Stimulated activated naive CD8-positive, alpha-beta T cell treated with anti-CD3 and anti-CD28 coated beads, Interleukin-15, amount 100 ng/mL, for 72 hours (primary cell): ENCODE measurements around the gene HSD3B7.
A peak's percentile ranks its signal among the peaks of the same experiment; 100 is the strongest.

Experiments
- ATAC-seq: fragments of 150-1000 bp; cut with Tn5 transposase; 2 replicates; pipeline ENCODE4 v1.10.0; 2021; ENCODE audit warnings: mild to moderate bottlenecking, moderate library complexity
- DNase-seq, 2 donors: peaks; one replicate each; pipeline ENCODE4 v3.0.0; 2021 to 2022
- H3K27ac Mint-ChIP-seq, 2 donors: one replicate each; pipeline ENCODE4 v1.8.0; 2022; ENCODE audit warnings: mild to moderate bottlenecking in 2 of 2, mixed read lengths in 2 of 2, moderate library complexity in 2 of 2
- H3K27me3 Mint-ChIP-seq: one replicate; pipeline ENCODE4 v1.8.0; 2022; ENCODE audit warnings: mixed read lengths
- H3K4me1 Mint-ChIP-seq: one replicate; pipeline ENCODE4 v1.8.0; 2022; ENCODE audit warnings: mild to moderate bottlenecking, mixed read lengths
- H3K4me3 Mint-ChIP-seq, 2 donors: one replicate each; pipeline ENCODE4 v1.8.0; 2022; ENCODE audit warnings: mild to moderate bottlenecking in 2 of 2, mixed read lengths in 2 of 2, moderate library complexity in 1 of 2
- H3K9me3 Mint-ChIP-seq, 2 donors: one replicate each; pipeline ENCODE4 v1.8.0; 2022; ENCODE audit warnings: mixed read lengths in 2 of 2

Gene HSD3B7

DNA sequence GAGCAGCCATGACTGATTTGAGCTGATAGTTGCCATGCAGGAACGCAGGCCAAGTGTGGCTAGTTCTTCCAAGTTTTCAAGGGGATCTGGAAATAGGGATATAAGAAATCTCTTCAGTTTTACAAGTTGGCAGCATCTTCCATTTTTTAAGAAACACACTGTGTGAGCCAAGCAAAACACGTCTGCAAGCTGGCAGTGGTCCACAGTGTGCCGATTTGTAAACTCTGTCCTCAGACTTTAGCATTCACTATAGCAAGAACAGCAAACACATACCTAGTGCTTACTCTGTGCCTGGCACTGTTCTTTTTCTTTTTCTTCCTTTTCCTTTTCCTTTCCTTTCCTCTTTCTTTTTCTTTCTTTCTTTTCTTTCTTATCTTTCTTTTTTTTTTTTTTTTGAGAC lies 33.3 kb upstream of the HSD3B7 start:
- peaks cover 34% of the 10 kb centered on the region for H3K4me1 Mint-ChIP-seq
- no peak overlapping the region for H3K4me3 Mint-ChIP-seq
- H3K27ac Mint-ChIP-seq: peak overlapping the region in 1 of 2 donors; percentile 17
- no peak for DNase-seq
- no peak for ATAC-seq
- no peaks in the 10 kb centered on the region for H3K27me3 Mint-ChIP-seq
- no peaks in the 10 kb centered on the region for H3K9me3 Mint-ChIP-seq

DNA sequence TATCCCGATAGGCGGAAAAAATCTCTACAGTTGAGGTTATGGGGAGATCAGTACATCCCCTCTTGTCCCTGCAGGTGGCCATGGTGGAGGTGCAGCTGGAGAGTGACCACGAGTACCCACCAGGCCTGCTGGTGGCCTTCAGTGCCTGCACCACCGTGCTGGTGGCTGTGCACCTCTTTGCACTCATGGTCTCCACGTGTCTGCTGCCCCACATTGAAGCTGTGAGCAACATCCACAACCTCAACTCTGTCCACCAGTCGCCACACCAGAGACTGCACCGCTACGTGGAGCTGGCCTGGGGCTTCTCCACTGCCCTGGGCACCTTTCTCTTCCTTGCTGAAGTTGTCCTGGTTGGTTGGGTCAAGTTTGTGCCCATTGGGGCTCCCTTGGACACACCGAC lies 31.9 kb upstream of the HSD3B7 start:
- no peak overlapping the region for H3K27ac Mint-ChIP-seq
- no peaks in the 10 kb centered on the region for H3K27me3 Mint-ChIP-seq
- DNase-seq (no peak), ATAC-seq (no peak)
- peaks cover 37% of the 10 kb centered on the region for H3K4me1 Mint-ChIP-seq
- H3K4me3 Mint-ChIP-seq: no peak overlapping the region
- no peaks in the 10 kb centered on the region for H3K9me3 Mint-ChIP-seq

DNA sequence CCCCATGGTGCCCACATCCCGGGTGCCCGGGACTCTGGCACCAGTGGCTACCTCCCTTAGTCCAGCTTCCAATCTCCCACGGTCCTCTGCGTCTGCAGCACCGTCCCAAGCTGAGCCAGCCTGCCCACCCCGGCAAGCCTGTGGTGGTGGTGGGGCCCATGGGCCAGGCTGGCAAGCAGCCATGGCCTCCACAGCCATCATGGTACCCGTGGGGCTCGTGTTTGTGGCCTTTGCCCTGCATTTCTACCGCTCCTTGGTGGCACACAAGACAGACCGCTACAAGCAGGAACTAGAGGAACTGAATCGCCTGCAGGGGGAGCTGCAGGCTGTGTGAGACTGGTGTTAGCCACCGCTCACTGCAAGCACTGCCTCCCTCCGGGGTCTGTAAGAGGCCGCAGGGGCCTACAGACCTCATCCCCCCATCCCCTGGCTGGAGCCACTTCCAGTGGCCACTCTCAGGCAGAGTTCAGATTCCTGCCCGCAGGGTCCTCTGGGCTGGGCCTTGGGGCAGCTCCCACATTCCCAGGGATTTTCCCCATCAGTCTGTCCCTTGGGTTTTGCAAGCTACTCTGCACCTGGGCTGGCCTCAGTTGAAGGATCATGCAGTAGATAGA lies 31.4 kb upstream of the HSD3B7 start:
- H3K4me3 Mint-ChIP-seq: no peak overlapping the region
- peak; percentile 47 for ATAC-seq
- DNase-seq: peak; percentile 68 to 70

DNA sequence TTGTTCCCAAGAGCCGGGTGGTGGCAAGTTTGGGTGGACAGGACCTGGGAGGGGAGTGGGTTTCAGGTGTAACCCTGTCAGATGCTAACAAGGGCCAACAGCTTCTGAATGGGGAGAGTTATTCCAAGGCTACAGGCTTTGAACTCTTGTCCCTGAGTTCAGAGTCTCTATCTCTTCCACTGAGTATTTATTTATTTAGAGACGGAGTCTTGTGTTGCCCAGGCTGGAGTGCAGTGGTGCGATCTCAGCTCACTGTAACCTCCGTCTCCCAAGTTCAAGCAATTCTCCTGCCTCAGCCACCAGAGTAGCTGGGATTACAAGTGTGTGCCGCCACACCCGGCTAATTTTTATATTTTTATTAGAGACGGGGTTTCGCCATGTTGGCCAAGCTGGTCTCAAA lies 30.0 kb upstream of the HSD3B7 start:
- no peak overlapping the region for H3K4me3 Mint-ChIP-seq
- H3K27ac Mint-ChIP-seq: no peak overlapping the region
- no peaks in the 10 kb centered on the region for H3K27me3 Mint-ChIP-seq
- H3K9me3 Mint-ChIP-seq: no peaks in the 10 kb centered on the region
- H3K4me1 Mint-ChIP-seq: peaks cover 48% of the 10 kb centered on the region
- ATAC-seq (no peak), DNase-seq (no peak)

More for the DNA sequence above, 31.4 kb upstream of the HSD3B7 start:
- Mint-ChIP-seq H3K27ac (peak overlapping the region in 1 of 2 donors; percentile 69), H3K4me1 (peaks cover 41% of the 10 kb centered on the region), H3K27me3 (no peaks in the 10 kb centered on the region), H3K9me3 (no peaks in the 10 kb centered on the region)

DNA sequence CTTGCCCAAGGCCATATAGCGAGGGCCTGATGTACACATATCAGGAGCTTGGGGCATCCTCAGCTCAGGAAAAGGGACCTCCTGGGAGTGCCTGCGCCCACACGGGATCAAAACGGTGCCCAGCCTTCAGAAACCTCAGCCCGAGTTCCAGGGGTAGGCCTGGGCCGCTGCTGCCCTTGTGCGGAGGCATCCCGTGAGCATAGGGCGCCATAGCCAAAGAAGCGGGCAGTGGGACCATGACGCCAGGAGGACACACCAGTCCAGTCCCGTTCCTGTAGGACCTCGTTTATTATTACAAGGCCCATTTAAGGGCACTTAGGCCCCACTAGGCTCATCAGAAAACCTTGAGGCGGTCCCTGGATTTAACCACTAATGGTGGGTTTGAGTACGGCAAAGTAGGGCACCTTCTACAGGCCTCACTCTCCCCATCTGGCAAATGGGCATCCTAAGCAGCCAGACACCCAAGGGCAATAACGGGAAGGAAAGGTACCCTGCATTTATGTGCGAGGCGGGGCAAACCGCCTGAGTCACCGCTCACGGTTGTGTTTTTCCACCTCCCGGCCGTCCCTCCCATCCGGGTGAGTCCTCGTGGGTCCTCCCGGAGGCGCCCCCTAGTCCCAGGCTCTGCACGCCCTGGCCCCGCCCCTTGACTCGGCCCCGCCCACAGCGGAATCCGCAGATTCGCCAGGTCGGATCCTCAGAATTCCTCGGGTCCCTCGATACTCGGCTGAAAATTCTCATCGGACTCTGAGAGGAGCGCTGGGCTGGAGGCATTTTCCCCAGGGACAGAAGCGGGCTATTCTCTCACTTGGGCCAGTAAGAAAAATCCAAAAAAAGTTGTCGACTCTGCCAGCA lies 28.2 kb upstream of the HSD3B7 start:
- H3K4me1 Mint-ChIP-seq: peaks cover 42% of the 10 kb centered on the region
- H3K27ac Mint-ChIP-seq: peak overlapping the region; percentile 99
- H3K27me3 Mint-ChIP-seq: no peaks in the 10 kb centered on the region
- ATAC-seq (peak; percentile 85), DNase-seq (peak; percentile 85 to 91)
- H3K4me3 Mint-ChIP-seq: peak overlapping the region; percentile 93 to 96
- H3K9me3 Mint-ChIP-seq: no peaks in the 10 kb centered on the region

DNA sequence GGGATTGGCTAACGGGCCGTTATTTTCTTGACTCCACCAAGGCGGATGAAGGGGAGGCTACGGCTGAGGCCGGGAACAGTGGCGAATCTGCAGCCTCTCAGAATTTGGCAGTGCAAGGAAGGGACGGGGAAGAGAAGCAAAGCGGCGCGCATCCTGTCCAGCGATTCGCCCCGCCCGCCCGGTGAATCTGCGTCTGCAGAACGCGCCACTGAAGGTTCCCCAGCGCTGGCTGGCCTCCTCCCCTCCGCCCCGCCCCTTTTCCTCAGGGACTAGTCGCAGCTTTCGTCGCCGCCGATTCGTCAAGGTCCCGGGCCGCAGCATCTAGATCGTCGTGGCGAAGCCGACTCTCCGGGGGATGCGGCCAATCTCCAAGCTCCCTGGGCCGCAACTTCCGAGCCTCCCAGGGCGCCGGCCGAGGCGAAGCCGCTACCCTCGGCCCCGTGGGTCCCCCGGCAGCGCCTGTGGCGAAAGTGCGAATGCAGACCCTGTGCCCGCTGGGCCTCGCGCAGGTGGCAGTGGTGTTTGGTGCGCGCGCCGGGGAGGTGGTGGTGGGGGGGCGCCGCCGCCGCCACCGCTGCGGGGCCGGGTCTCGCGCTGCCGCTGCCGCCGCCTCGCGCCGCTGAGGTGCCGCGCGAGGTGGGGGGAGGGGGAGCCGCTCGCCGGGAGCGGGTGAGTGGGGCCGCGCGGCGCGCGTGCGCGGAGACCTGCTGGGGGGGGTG lies 27.4 kb upstream of the HSD3B7 start, which contains the start of gene SETD1A:
TSS of gene SETD1A (plus strand) at position 299 of the 719 bp plus-strand sequence. CDS start 978 bp downstream, outside the sequence.
- Mint-ChIP-seq H3K27ac (peak within 1 kb of the TSS; percentile 99), H3K4me3 (peak within 1 kb of the TSS; percentile 96 to 97), H3K4me1 (peaks cover 42% of the 10 kb centered on the region), H3K9me3 (no peaks in the 10 kb centered on the region), H3K27me3 (no peaks in the 10 kb centered on the region)
- DNase-seq (peak; percentile 96 to 97), ATAC-seq (peak; percentile 92)

DNA sequence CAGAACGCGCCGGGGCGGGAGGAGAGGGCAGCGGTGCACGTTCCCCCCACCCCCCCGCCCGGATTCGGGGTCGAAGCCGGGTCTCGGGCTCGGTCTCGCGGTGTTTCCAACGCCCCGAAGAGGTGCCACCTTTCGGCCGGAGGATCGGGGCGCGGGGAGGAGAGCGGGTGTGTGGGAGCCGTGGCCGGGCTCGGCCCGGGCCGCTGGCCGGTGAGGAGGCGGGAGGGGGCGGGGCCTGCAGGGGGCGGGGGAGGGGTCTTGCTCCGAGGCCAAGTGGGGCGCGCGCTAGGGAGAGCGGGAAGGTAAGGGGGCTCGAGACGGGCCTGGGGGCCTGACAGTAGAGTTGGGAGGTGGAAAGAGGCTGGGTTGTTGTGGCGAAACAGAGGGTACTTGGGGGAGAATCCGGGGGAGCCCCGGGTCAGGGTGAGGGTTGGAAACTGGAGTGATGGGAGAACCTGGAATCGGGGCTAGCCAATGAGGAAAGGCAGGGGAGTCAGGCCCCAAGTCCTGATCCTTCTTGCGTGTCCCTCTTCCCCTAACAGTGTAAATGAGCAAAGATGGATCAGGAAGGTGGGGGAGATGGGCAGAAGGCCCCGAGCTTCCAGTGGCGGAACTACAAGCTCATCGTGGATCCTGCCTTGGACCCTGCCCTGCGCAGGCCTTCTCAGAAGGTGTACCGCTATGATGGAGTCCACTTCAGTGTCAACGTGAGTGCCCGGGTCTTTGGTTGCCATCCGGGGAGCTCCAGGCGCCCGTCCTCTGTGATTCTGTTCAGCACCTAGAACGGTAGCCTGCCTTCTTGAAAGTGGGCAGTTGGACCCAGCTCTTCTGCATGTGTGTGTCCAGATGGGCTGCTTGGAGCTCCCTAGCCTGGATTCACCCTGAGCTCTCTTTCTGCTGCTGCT lies 26.6 kb upstream of the HSD3B7 start:
- Mint-ChIP-seq H3K27me3 (no peaks in the 10 kb centered on the region), H3K4me1 (peaks cover 40% of the 10 kb centered on the region), H3K27ac (peak overlapping the region; percentile 97), H3K9me3 (no peaks in the 10 kb centered on the region), H3K4me3 (peak overlapping the region; percentile 95 to 97)
- peak; percentile 14 for ATAC-seq
- DNase-seq: no peak

DNA sequence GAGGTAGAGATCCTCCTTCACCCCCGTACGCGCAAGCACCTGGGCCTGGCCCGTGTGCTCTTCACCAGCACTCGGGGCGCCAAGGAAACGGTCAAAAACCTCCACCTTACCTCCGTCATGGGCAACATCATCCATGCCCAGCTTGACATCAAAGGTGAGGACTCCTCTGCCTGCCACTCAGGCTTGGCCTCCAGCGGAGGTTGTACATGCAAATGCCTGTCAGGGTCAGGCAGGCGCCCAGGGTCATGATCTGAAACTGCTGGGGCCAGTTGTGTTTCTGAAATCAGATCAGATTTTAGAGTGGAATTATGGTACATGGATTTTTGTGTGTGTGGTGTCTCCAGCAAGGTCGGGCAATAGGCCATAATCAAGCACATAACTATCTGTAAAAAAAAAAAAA lies 23.6 kb upstream of the HSD3B7 start:
- ATAC-seq: no peak
- no peaks in the 10 kb centered on the region for H3K27me3 Mint-ChIP-seq
- H3K27ac Mint-ChIP-seq: peak overlapping the region in 1 of 2 donors; percentile 23
- H3K4me1 Mint-ChIP-seq: peaks cover 33% of the 10 kb centered on the region
- no peaks in the 10 kb centered on the region for H3K9me3 Mint-ChIP-seq
- no peak for DNase-seq
- H3K4me3 Mint-ChIP-seq: no peak overlapping the region

DNA sequence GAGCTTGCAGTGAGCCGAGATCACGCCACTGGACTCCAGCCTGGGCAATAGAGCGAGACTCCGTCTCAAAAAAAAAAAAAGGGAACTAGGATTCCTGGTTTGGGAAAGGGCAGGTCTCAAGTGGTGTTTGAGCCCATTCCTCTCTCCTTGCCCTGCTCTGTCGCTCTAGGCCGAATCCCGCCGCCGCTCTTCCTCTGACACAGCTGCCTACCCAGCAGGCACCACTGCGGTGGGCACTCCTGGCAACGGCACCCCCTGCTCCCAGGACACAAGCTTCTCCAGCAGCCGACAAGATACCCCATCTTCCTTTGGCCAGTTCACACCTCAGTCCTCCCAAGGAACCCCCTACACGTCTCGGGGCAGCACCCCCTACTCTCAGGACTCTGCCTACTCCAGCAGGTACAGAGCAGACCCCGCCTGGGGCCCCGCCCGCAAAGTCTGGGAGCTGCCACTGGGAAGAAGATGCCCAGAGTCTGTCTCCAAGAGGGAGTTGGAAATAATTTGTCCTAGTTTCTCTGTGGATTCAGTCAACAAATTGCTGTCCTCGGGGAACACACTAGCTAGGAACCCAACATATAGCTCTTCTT lies 21.0 kb upstream of the HSD3B7 start:
- Mint-ChIP-seq H3K9me3 (no peaks in the 10 kb centered on the region), H3K4me1 (peaks cover 20% of the 10 kb centered on the region), H3K27me3 (no peaks in the 10 kb centered on the region), H3K27ac (peak overlapping the region in 1 of 2 donors; percentile 80), H3K4me3 (no peak overlapping the region)
- no peak for DNase-seq
- no peak for ATAC-seq

DNA sequence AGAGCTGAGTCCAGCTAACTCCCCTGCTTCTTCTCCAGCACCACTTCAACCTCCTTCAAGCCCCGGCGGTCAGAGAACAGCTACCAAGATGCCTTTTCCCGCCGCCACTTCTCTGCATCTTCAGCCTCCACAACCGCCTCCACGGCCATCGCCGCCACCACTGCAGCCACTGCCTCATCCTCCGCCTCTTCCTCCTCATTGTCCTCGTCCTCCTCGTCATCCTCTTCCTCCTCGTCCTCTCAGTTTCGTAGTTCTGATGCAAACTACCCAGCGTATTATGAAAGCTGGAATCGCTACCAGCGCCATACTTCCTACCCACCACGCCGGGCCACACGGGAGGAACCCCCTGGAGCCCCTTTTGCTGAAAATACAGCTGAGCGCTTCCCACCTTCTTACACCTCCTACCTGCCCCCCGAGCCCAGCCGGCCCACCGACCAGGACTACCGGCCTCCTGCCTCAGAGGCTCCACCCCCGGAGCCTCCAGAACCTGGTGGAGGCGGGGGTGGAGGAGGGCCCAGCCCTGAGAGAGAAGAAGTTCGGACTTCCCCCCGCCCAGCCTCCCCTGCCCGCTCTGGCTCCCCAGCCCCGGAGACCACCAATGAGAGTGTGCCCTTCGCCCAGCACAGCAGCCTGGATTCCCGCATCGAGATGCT lies 20.3 kb upstream of the HSD3B7 start:
- Mint-ChIP-seq H3K4me3 (no peak overlapping the region), H3K27ac (peak overlapping the region in 1 of 2 donors; percentile 19), H3K9me3 (no peaks in the 10 kb centered on the region), H3K4me1 (peaks cover 13% of the 10 kb centered on the region), H3K27me3 (no peaks in the 10 kb centered on the region)
- DNase-seq (no peak), ATAC-seq (no peak)

DNA sequence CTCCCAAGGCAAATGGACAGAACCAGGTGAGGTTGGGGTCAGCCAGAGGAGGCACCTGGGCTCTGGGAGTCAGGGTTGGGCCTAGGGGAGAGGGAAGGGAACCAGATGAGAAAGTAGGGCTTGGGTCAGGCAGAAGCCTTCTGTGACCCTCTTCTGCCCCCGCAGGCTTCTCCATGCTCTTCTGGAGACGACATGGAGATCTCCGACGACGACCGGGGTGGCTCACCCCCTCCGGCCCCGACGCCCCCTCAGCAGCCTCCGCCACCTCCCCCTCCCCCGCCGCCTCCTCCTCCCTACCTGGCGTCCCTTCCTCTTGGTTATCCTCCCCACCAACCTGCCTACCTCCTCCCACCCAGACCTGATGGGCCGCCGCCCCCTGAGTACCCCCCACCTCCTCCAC lies 19.6 kb upstream of the HSD3B7 start:
- H3K4me3 Mint-ChIP-seq: no peak overlapping the region
- H3K9me3 Mint-ChIP-seq: no peaks in the 10 kb centered on the region
- H3K27me3 Mint-ChIP-seq: no peaks in the 10 kb centered on the region
- peaks cover 7% of the 10 kb centered on the region for H3K4me1 Mint-ChIP-seq
- DNase-seq: no peak
- peak; percentile 31 for ATAC-seq
- H3K27ac Mint-ChIP-seq: no peak overlapping the region

DNA sequence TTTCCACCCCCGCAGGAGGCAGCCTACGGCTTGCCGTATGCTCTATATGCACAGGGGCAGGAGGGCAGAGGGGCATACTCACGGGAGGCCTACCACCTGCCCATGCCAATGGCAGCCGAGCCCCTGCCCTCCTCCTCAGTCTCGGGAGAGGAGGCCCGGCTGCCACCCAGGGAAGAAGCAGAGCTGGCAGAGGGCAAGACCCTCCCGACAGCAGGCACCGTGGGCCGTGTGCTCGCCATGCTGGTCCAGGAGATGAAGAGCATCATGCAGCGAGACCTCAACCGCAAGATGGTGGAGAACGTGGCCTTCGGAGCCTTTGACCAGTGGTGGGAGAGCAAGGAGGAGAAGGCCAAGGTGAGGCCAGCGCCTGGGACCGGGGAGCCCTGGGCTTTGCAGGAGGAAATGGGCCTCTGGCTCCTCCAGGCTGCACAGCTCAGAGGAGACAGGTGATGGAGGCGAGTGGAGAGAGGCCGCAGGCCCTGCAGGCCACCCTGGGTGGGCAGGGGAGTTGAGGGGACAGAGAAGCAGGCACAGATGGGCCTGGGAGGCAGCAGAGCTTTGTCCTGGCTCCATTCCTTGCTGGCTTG lies 18.9 kb upstream of the HSD3B7 start:
- Mint-ChIP-seq H3K27ac (peak overlapping the region in 1 of 2 donors; percentile 14), H3K4me3 (no peak overlapping the region), H3K4me1 (peaks cover 7% of the 10 kb centered on the region), H3K9me3 (no peaks in the 10 kb centered on the region), H3K27me3 (no peaks in the 10 kb centered on the region)
- ATAC-seq: peak; percentile 5
- no peak for DNase-seq

DNA sequence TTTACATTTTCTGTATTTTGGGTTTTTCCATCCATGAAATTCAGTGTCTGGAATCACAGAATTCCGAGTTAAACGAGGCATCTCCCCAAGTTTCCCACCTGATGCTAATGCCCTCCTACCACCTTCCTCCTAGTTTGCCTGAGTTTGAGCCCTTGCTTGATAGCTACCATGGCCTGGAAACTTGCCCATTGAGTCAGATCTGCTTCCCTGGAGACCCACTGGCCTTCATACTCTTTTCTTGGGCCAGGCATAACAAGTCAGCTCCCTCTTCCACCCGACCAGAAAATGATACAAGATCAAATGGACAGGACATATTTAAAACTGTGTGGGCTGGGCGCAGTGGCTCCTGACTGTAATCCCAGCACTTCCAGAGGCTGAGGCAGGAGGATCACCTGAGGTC lies 17.2 kb upstream of the HSD3B7 start:
- ATAC-seq (no peak), DNase-seq (no peak)
- Mint-ChIP-seq H3K27ac (no peak overlapping the region), H3K4me1 (peaks cover 7% of the 10 kb centered on the region), H3K9me3 (no peaks in the 10 kb centered on the region), H3K27me3 (no peaks in the 10 kb centered on the region), H3K4me3 (no peak overlapping the region)
